HG03378 (cell line): Measurements from ENCODE around the gene AIG1.

Experiments
- ATAC-seq: cut with Tn5 transposase; IDR thresholded peaks from one replicate; pipeline ENCODE4 v1.9.1; 2021; ENCODE audit warnings: mild to moderate bottlenecking, moderate library complexity; ENCODE audit not compliant: unreplicated experiment

AIG1 gene

GRCh38 chr6:143261899-143262436 is 201.3 kb downstream of the AIG1 start:
- ATAC-seq, result no peak

GRCh38 chr6:143262859-143263258 is 202.2 kb downstream of the AIG1 start:
- ATAC-seq, result peak; percentile 89

- ATAC-seq, result no peak
These were observed 203.7 kb downstream of the AIG1 start for GRCh38 chr6:143264379-143264778.

- ATAC-seq, result no peak
These were observed 204.5 kb downstream of the AIG1 start for GRCh38 chr6:143264986-143265764.

- no peak for ATAC-seq
These were observed 207.1 kb downstream of the AIG1 start for GRCh38 chr6:143267760-143268159.

GRCh38 chr6:143268439-143268838 is 207.8 kb downstream of the AIG1 start:
- ATAC-seq, result no peak

GRCh38 chr6:143270026-143270425 is 209.3 kb downstream of the AIG1 start:
- ATAC-seq, result no peak

GRCh38 chr6:143271024-143271423 is 210.3 kb downstream of the AIG1 start:
- ATAC-seq, result no peak

GRCh38 chr6:143276436-143276835 is 215.7 kb downstream of the AIG1 start:
- ATAC-seq, result peak; percentile 97

GRCh38 chr6:143279385-143279784 is 218.7 kb downstream of the AIG1 start:
- no peak for ATAC-seq

- ATAC-seq, result no peak
These were observed 223.4 kb downstream of the AIG1 start for GRCh38 chr6:143283887-143284645.

GRCh38 chr6:143286251-143286795 is 225.6 kb downstream of the AIG1 start:
- ATAC-seq, result no peak

GRCh38 chr6:143288923-143289322 is 228.2 kb downstream of the AIG1 start:
- ATAC-seq, result no peak

- no peak for ATAC-seq
These were observed 229.5 kb downstream of the AIG1 start for GRCh38 chr6:143290206-143290605.

- ATAC-seq, result no peak
These were observed 232.8 kb downstream of the AIG1 start for GRCh38 chr6:143293523-143293922.

GRCh38 chr6:143294265-143294860 is 233.7 kb downstream of the AIG1 start:
- ATAC-seq, result no peak

- ATAC-seq, result no peak
These were observed 235.2 kb downstream of the AIG1 start for GRCh38 chr6:143295932-143296331.

GRCh38 chr6:143298071-143298470 is 237.4 kb downstream of the AIG1 start:
- no peak for ATAC-seq

GRCh38 chr6:143299253-143300166 is 238.8 kb downstream of the AIG1 start:
- ATAC-seq, result peak; percentile 86

- ATAC-seq, result no peak
These were observed 240.5 kb downstream of the AIG1 start for GRCh38 chr6:143301188-143301587.
